H1 (cell line): ENCODE measurements around the gene SIPA1L3. TPM values are rescaled to one million over a fixed set of nuclear protein-coding genes. Genes with fewer than 3 reads are reported as not detected.

Experiments
- CTCF ChIA-PET: fragments of 300-600 bp; sonication (Branson Sonifier 250); formaldehyde crosslinking; loops from one replicate; lab custom pipeline; 2021; ENCODE audit not compliant: partially characterized antibody; lab: Charles Lee
- POLR2A ChIA-PET: fragments of 300-600 bp; sonication (Branson Sonifier 250); formaldehyde crosslinking; loops from one replicate; lab custom pipeline; 2021; ENCODE audit warnings: inconsistent platforms; ENCODE audit not compliant: partially characterized antibody; lab: Charles Lee
- DNase-seq, 2 experiments: peaks; one replicate each; pipeline versions ENCODE4 v3.0.0 to v3.0.0-alpha.2; 2010 to 2022; ENCODE audit warnings: low spot score in 2 of 2, low read depth in 1 of 2, mixed read lengths in 1 of 2
- FAIRE-seq: peaks from 2 replicates; lab custom pipeline; 2011; peaks lifted over from hg19 to GRCh38; lab: Jason Lieb, UNC
- H2AFZ ChIP-seq: 2 replicates; pipeline ENCODE4 v1.8.1; 2012; ENCODE audit warnings: low read length, inconsistent platforms
- H2AK5ac ChIP-seq: 2 replicates; pipeline ENCODE4 v1.6.1; 2013; ENCODE audit warnings: low read depth, low read length
- H2BK120ac ChIP-seq: replicated peaks from 2 replicates; pipeline ENCODE3; 2013; ENCODE audit warnings: low read depth, low read length, inconsistent platforms
- H2BK12ac ChIP-seq: 2 replicates; pipeline ENCODE4 v1.6.1; 2013; ENCODE audit warnings: low read depth, low read length
- H2BK15ac ChIP-seq: 2 replicates; pipeline ENCODE4 v1.6.1; 2013; ENCODE audit warnings: low read length
- H2BK20ac ChIP-seq: 2 replicates; pipeline ENCODE4 v1.6.1; 2013; ENCODE audit warnings: low read length
- H2BK5ac ChIP-seq: 2 replicates; pipeline ENCODE4 v1.6.1; 2013; ENCODE audit warnings: low read depth, low read length
- H3K14ac ChIP-seq: 2 replicates; pipeline ENCODE4 v1.6.1; 2013; ENCODE audit warnings: inconsistent platforms; ENCODE audit not compliant: insufficient read length
- H3K18ac ChIP-seq: 2 replicates; pipeline ENCODE4 v1.6.1; 2013; ENCODE audit warnings: low read length; ENCODE audit errors: extremely low read depth
- H3K23ac ChIP-seq: 2 replicates; pipeline ENCODE4 v1.6.1; 2013; ENCODE audit warnings: inconsistent platforms; ENCODE audit not compliant: insufficient read length
- H3K23me2 ChIP-seq: 2 replicates; pipeline ENCODE4 v1.6.1; 2013; ENCODE audit warnings: low read depth, low read length
- H3K27ac ChIP-seq: 2 replicates; pipeline ENCODE4 v1.6.1; 2011; ENCODE audit warnings: low read depth, low read length, inconsistent platforms
- H3K27me3 ChIP-seq, 4 experiments: replicated peaks in 1 of 4; 1 replicate in 1 of 4; 2 replicates in 3 of 4; pipeline versions ENCODE4 v1.6.1 to v1.8.1; 2011 to 2013; ENCODE audit warnings: low read length in 3 of 4, mild to moderate bottlenecking in 3 of 4, inconsistent platforms in 2 of 4, mixed read lengths in 2 of 4, moderate library complexity in 1 of 4; ENCODE audit not compliant: control insufficient read depth in 3 of 4, insufficient read depth in 3 of 4; ENCODE audit errors: extremely low read depth in 1 of 4
- H3K36me3 ChIP-seq, 4 experiments: 2 replicates each; pipeline versions ENCODE4 v1.6.1 to v1.8.1; 2011 to 2013; ENCODE audit warnings: mild to moderate bottlenecking in 4 of 4, low read length in 3 of 4, moderate library complexity in 2 of 4, control low read depth in 1 of 4, inconsistent platforms in 1 of 4; ENCODE audit not compliant: insufficient read depth in 4 of 4, control insufficient read depth in 2 of 4
- H3K4ac ChIP-seq: replicated peaks from 2 replicates; pipeline ENCODE3; 2013; ENCODE audit warnings: low read length, low read depth, mixed read lengths, inconsistent platforms; ENCODE audit not compliant: insufficient read length
- H3K4me1 ChIP-seq, 4 experiments: replicated peaks in 1 of 4; 1 replicate in 1 of 4; 2 replicates in 3 of 4; pipeline versions ENCODE4 v1.6.1 to v1.8.1; 2011 to 2013; ENCODE audit warnings: low read length in 3 of 4, inconsistent platforms in 2 of 4, mixed read lengths in 1 of 4; ENCODE audit not compliant: insufficient read depth in 4 of 4, control insufficient read depth in 3 of 4
- H3K4me2 ChIP-seq, 2 experiments: 2 replicates each; pipeline versions ENCODE4 v1.6.1 to v1.8.1; 2011 to 2013; ENCODE audit warnings: low read depth in 2 of 2, low read length in 2 of 2, control low read depth in 1 of 2, inconsistent platforms in 1 of 2, mild to moderate bottlenecking in 1 of 2; ENCODE audit not compliant: insufficient read depth in 1 of 2
- H3K4me3 ChIP-seq, 4 experiments: fragments of 200-600, 300-600 bp in 1 of 4; sonication (generic), shearing (Covaris generic), sonication (Bioruptor Twin) in 1 of 4; 2 replicates each; pipeline versions ENCODE4 v1.5.1 to v1.8.1; 2011 to 2016; ENCODE audit warnings: low read length in 4 of 4, low read depth in 3 of 4, control low read depth in 2 of 4, inconsistent platforms in 2 of 4, mild to moderate bottlenecking in 2 of 4, mixed read lengths in 1 of 4, moderate library complexity in 1 of 4; ENCODE audit not compliant: insufficient read depth in 2 of 4; ENCODE audit errors: extremely low read depth in 1 of 4
- H3K56ac ChIP-seq: replicated peaks from 2 replicates; pipeline ENCODE3; 2013; ENCODE audit warnings: low read depth, mild to moderate bottlenecking, mixed read lengths, low read length, inconsistent platforms; ENCODE audit not compliant: insufficient read length
- H3K79me1 ChIP-seq: 2 replicates; pipeline ENCODE4 v1.6.1; 2013; ENCODE audit warnings: low read depth, low read length, control low read depth
- H3K79me2 ChIP-seq, 2 experiments: 2 replicates each; pipeline versions ENCODE4 v1.6.1 to v1.8.1; 2012 to 2013; ENCODE audit warnings: low read length in 2 of 2, mild to moderate bottlenecking in 2 of 2, inconsistent platforms in 1 of 2; ENCODE audit not compliant: insufficient read depth in 2 of 2, control insufficient read depth in 1 of 2
- H3K9ac ChIP-seq, 4 experiments: replicated peaks in 1 of 4; 1 replicate in 1 of 4; 2 replicates in 3 of 4; pipeline versions ENCODE4 v1.6.1 to v1.8.1; 2011 to 2013; ENCODE audit warnings: low read depth in 3 of 4, low read length in 3 of 4, control low read depth in 2 of 4, mild to moderate bottlenecking in 2 of 4, moderate library complexity in 2 of 4, inconsistent platforms in 1 of 4; ENCODE audit errors: extremely low read depth in 1 of 4
- H3K9me3 ChIP-seq, 2 experiments: 2 replicates each; pipeline versions ENCODE4 v1.6.1 to v1.8.1; 2012 to 2013; ENCODE audit warnings: mild to moderate bottlenecking in 2 of 2, moderate library complexity in 2 of 2, control low read depth in 1 of 2, inconsistent platforms in 1 of 2, low read depth in 1 of 2, low read length in 1 of 2, mixed read lengths in 1 of 2; ENCODE audit not compliant: insufficient read depth in 2 of 2
- H4K20me1 ChIP-seq, 2 experiments: replicated peaks in 1 of 2; 2 replicates each; pipeline versions ENCODE3 to v1.8.1; 2011 to 2013; ENCODE audit warnings: inconsistent platforms in 2 of 2, low read length in 2 of 2, mild to moderate bottlenecking in 1 of 2; ENCODE audit not compliant: insufficient read depth in 2 of 2, control insufficient read depth in 1 of 2
- H4K5ac ChIP-seq: 2 replicates; pipeline ENCODE4 v1.6.1; 2013; ENCODE audit warnings: low read length, low read depth, mixed read lengths, inconsistent platforms; ENCODE audit not compliant: insufficient read length
- H4K8ac ChIP-seq: 2 replicates; pipeline ENCODE4 v1.8.0; 2013; ENCODE audit warnings: mild to moderate bottlenecking, moderate library complexity, low read length, inconsistent platforms; ENCODE audit not compliant: insufficient read depth; ENCODE audit errors: extremely low read depth
- H4K91ac ChIP-seq: replicated peaks from 2 replicates; pipeline ENCODE3; 2013; ENCODE audit warnings: low read length, mixed read lengths, inconsistent platforms; ENCODE audit not compliant: insufficient read length
- BCL11A ChIP-seq, 2 experiments: IDR thresholded peaks; one replicate each; pipeline ENCODE4 v1.6.1; 2011; ENCODE audit warnings: low read depth in 2 of 2, low read length in 2 of 2, mild to moderate bottlenecking in 2 of 2
- BRCA1 ChIP-seq: IDR thresholded peaks from 2 replicates; pipeline ENCODE4 v1.6.1; 2012; ENCODE audit warnings: low read depth, low read length, improper control_type of control experiment
- RNF2 ChIP-seq: fragments of 200-900, 300-1000 bp; sonication (generic); IDR thresholded peaks from 2 replicates; pipeline ENCODE4 v1.7.1; 2016; ENCODE audit warnings: borderline replicate concordance, low read depth, mild to moderate bottlenecking, antibody characterized with exemption, low read length; ENCODE audit not compliant: poor library complexity, severe bottlenecking; ENCODE audit errors: missing control alignments
- WGBS, 2 experiments: shearing (Covaris generic) in 1 of 2; methylation state at CpG; one replicate each; pipeline versions ENCODE4 v1.1.6 to v1.1.7; 2013 to 2015; ENCODE audit warnings: low lambda C conversion rate in 2 of 2, mixed read lengths in 2 of 2, inconsistent platforms in 1 of 2, low coverage in 1 of 2, missing lambda C conversion rate in 1 of 2; ENCODE audit not compliant: insufficient replicate concordance in 2 of 2, insufficient coverage in 1 of 2, insufficient read length in 1 of 2; ENCODE audit errors: extremely low coverage in 1 of 2, missing lambda C conversion rate in 1 of 2; 5-methylcytosine and 5-hydroxymethylcytosine counted together
- polyA plus RNA-seq, 7 experiments: library from polyadenylated mRNA; depleted of rRNA in 3 of 7; stranded (reverse) in 5 of 7; unstranded in 2 of 7; fragments of >200 nt in 5 of 7; fragments of 200-250 nt in 2 of 7; gene quantifications; 1 replicate in 5 of 7; 2 replicates in 1 of 7; 4 replicates in 1 of 7; pipeline versions ENCODE4 v1.2.1 to v1.2.3, GENCODE V29; 2011 to 2013; ENCODE audit warnings: missing spikeins in 2 of 7, mixed read lengths in 2 of 7
- total RNA-seq: library from RNA; stranded (reverse); fragmentation: NEBNext Ultra II Directional; extraction: Animal tissue kit (Norgen Biotek cat#: 25700); gene quantifications from 2 replicates; pipeline ENCODE4 v1.2.1, GENCODE V29; 2021

The SIPA1L3 gene
- total and polyA plus RNA-seq, 2 of the 8 experiments (the other 6 are each of a cell fraction or from before 2014, with no cell fraction given): 15.0 to 54.9 TPM

DNA sequence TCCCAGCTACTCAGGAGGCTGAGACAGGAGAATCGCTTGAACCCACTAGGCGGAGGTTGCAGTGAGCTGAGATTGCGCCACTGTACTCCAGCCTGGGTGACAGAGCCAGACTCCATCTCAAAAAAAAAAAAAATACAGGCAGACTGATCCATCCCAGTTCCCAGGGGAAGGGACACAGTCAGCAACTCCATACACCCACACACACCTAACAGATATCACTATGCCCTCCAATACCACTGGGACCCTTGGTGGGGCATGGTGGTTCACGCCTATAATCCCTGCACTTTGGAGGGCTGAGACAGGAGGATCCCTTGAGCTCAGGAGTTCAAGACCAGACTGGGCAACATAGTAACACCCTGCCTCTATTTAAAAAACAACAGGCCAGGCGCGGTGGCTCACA lies 314.4 kb downstream of the SIPA1L3 start:
- 88% methylated on average over 4 of the region's 6 CpGs; no CpG with 5 or more reads in 1 of the 2 experiments for WGBS, 2 experiments
- Histone ChIP-seq H2BK20ac (no peak overlapping the region), H3K4ac (no peak overlapping the region), H4K20me1 (peaks cover 0 to 5% of the 10 kb centered on the region in 2 experiments), H3K79me1 (peaks cover 4% of the 10 kb centered on the region), H4K5ac (no peak overlapping the region), H3K27me3 (no peaks in the 10 kb centered on the region), H3K9me3 (no peaks in the 10 kb centered on the region), H3K56ac (no peak overlapping the region), H3K4me3 (no peak overlapping the region), H3K23me2 (peaks cover 8% of the 10 kb centered on the region), H2BK12ac (no peak overlapping the region), H2BK120ac (no peak overlapping the region), H2BK5ac (no peak overlapping the region), H4K8ac (no peak overlapping the region), H3K79me2 (peaks cover 0 to 7% of the 10 kb centered on the region in 2 experiments; a peak in 2 of 4 replicates), H2AFZ (no peak overlapping the region), H3K4me1 (peaks cover 0 to 6% (median 2%) of the 10 kb centered on the region in 4 experiments; a peak in 6 of 7 replicates), H3K9ac (no peak overlapping the region), H3K36me3 (no peaks in the 10 kb centered on the region; a peak in 3 of 8 replicates), H4K91ac (no peak overlapping the region), H3K14ac (no peak overlapping the region), H3K18ac (no peak overlapping the region), H3K23ac (no peak overlapping the region), H2AK5ac (no peak overlapping the region), H3K27ac (no peak overlapping the region), H3K4me2 (no peak overlapping the region), H2BK15ac (no peak overlapping the region)
- FAIRE-seq (no peak), DNase-seq (no peak)
- ChIA-PET CTCF (interaction anchor here (0.9 to 4.0 kb wide), 4 partner anchors 22 to 87 kb away, joined by 3 to 18 read pairs (median 3); no protein-coding TSS in a partner anchor), POLR2A (interaction anchor here (0.6 kb wide), 1 partner anchor 11 kb away, joined by 3 read pairs; no protein-coding TSS in a partner anchor)
- TF ChIP-seq BCL11A (IDR thresholded peaks at IDR 0.05; ENCODE audit: low read depth in 2 of 2, low read length in 2 of 2): no peak
- TF ChIP-seq BRCA1: no peak
- TF ChIP-seq RNF2: no peak
